WTC11 (cell line): ENCODE measurements around the gene ZNF213.

Experiments
- ESRRA ChIP-seq: sonication (generic); formaldehyde crosslinking; IDR thresholded peaks from 2 replicates; pipeline ENCODE4 v1.8.1; 2022; ENCODE audit warnings: mild to moderate bottlenecking, missing genetic modification reagents, borderline replicate concordance
- ZNF121 ChIP-seq: sonication (generic); formaldehyde crosslinking; IDR thresholded peaks from 2 replicates; pipeline ENCODE4 v1.8.0; 2023; ENCODE audit warnings: missing genetic modification reagents
- TF ChIP-seq, protein P1 (sequence below): fragments of 200-600 bp; IDR thresholded peaks from 2 replicates; pipeline ENCODE4 v1.8.0; 2022; ENCODE audit warnings: antibody characterized with exemption
- TF ChIP-seq, protein P2 (sequence below): sonication (generic); formaldehyde crosslinking; IDR thresholded peaks from 2 replicates; pipeline ENCODE4 v1.8.0; 2022; ENCODE audit warnings: mild to moderate bottlenecking, missing genetic modification reagents

DNA sequence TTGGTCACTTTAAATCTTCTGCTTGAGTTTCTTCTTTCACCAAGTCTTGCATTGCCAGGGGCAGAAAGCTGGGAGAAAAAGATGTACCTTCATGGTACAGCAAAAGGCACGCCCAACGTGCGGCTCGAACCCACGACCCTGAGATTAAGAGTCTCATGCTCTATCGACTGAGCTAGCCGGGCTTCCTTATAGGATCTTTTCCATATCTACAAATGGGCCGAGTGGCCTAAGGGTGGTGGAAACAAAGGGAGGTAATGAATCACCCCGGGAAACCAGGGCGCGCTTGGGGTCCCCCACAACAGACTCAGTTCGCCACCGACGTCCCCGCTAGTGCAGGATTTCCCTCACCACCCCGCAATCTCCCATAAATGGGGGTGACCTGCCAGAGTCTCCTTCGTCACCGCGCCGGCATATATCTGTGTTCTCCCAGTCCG lies 45.6 kb downstream of the ZNF213 start:
- TF ChIP-seq, protein P1, sequence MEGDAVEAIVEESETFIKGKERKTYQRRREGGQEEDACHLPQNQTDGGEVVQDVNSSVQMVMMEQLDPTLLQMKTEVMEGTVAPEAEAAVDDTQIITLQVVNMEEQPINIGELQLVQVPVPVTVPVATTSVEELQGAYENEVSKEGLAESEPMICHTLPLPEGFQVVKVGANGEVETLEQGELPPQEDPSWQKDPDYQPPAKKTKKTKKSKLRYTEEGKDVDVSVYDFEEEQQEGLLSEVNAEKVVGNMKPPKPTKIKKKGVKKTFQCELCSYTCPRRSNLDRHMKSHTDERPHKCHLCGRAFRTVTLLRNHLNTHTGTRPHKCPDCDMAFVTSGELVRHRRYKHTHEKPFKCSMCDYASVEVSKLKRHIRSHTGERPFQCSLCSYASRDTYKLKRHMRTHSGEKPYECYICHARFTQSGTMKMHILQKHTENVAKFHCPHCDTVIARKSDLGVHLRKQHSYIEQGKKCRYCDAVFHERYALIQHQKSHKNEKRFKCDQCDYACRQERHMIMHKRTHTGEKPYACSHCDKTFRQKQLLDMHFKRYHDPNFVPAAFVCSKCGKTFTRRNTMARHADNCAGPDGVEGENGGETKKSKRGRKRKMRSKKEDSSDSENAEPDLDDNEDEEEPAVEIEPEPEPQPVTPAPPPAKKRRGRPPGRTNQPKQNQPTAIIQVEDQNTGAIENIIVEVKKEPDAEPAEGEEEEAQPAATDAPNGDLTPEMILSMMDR, result no peak
- no peak for TF ChIP-seq ESRRA (CRISPR knock-in tag)
- TF ChIP-seq, protein P2, sequence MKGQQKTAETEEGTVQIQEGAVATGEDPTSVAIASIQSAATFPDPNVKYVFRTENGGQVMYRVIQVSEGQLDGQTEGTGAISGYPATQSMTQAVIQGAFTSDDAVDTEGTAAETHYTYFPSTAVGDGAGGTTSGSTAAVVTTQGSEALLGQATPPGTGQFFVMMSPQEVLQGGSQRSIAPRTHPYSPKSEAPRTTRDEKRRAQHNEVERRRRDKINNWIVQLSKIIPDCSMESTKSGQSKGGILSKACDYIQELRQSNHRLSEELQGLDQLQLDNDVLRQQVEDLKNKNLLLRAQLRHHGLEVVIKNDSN (CRISPR knock-in tag), result no peak
- no peak for TF ChIP-seq ZNF121
